ENCODE data around the gene UTF1. TPM values are rescaled to one million over a fixed set of nuclear protein-coding genes. Genes with fewer than 3 reads are reported as not detected.

Gene UTF1
- total RNA-seq, 2 experiments from 2014 or later: not detected

DNA sequence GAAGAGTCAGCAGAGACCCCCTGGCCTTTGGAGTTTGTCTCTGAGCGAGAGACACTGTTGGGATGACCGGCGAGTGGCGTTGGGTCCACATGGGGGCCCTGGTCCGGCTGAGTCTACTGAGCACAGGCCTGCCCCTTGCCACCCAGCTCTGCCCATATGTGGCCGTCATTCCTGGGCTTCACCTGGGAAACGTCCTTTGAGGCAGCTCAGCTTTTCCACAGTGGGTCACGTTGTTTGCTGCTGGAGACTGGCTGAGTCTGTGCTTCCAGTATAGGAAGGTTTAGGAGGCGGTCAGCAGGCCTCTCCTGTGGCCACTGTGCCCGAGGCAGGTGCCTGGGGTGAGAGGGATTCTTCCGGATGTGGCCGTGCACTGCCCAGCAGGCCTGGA, 29.6 kb downstream of the UTF1 start:
- ChIA-PET POLR2A (interaction anchor here (0.8 to 3.8 kb wide), 4 partner anchors 16 to 133 kb away, joined by 3 to 32 read pairs (median 6); partner anchors contain the start of gene ADAM8), CTCF (interaction anchor here (2.0 to 3.5 kb wide), 2 partner anchors 16 to 116 kb away, joined by 7 to 28 read pairs; partner anchors contain the start of gene ADAM8)
- H3K4me1 Mint-ChIP-seq (ENCODE audit: low read depth): peaks cover 59% of the 10 kb centered on the region
- peaks cover 2% of the 10 kb centered on the region for H3K27me3 Mint-ChIP-seq
- H3K4me3 Mint-ChIP-seq: peak overlapping the region; percentile 45
- peak overlapping the region; percentile 82 for H3K27ac Mint-ChIP-seq
- intact Hi-C loops (cut with micrococcal nuclease): no loop called here
- ATAC-seq: no peak
- DNase-seq: no peak
- TF ChIP-seq, protein P1, sequence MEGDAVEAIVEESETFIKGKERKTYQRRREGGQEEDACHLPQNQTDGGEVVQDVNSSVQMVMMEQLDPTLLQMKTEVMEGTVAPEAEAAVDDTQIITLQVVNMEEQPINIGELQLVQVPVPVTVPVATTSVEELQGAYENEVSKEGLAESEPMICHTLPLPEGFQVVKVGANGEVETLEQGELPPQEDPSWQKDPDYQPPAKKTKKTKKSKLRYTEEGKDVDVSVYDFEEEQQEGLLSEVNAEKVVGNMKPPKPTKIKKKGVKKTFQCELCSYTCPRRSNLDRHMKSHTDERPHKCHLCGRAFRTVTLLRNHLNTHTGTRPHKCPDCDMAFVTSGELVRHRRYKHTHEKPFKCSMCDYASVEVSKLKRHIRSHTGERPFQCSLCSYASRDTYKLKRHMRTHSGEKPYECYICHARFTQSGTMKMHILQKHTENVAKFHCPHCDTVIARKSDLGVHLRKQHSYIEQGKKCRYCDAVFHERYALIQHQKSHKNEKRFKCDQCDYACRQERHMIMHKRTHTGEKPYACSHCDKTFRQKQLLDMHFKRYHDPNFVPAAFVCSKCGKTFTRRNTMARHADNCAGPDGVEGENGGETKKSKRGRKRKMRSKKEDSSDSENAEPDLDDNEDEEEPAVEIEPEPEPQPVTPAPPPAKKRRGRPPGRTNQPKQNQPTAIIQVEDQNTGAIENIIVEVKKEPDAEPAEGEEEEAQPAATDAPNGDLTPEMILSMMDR (IDR thresholded peaks at IDR 0.05): no peak
- H3K9me3 Mint-ChIP-seq: no peaks in the 10 kb centered on the region
- peaks cover 9% of the 10 kb centered on the region for H3K36me3 Mint-ChIP-seq (ENCODE audit: low read depth)

DNA sequence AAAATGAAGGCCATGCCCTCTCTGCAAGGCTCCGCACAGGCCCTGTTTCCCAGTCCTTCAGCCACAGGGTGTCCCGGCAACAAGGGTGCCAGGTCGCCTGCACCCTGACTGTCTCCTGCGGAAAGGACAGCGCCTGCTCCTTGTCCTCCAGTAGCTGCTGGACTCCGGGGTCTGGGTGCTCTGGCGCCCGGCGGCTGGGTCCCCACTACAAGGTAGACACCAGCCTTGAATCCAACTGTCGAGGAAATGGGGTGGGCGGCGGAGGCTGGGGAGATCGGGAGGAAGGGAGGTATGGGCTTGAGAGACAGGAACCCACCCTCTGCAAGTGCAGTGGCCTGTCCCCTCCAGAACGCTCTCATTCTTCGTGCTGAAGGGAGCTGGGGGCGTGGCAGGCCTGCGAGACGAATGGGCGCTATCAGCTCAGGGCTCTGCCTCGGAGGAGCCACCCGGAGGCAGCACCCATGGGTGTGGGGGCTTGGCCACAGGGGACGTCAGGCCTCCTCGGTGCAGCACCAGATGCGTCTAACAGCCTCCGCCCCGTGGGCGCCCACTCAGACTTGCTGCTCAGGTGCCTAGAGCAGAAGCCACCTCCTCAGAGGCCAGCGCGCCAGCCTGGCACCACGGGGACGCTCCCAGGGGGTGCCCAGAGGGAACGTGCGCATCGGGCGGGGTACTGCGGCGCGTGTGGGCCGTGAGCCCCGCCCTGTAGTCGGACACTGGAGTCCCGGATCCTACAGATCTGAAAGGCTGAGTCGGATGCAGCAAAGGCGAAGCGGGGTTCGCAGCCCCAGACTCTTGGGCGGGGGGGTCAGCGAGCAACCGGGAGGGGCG, 31.1 kb downstream of the UTF1 start:
- H3K27ac Mint-ChIP-seq: peak overlapping the region; percentile 90
- ATAC-seq (peak; percentile 69), DNase-seq (peak; percentile 93)
- H3K36me3 Mint-ChIP-seq (ENCODE audit: low read depth): peaks cover 9% of the 10 kb centered on the region
- TF ChIP-seq, protein P1 (IDR thresholded peaks at IDR 0.05): peak; percentile 11
- H3K9me3 Mint-ChIP-seq: no peaks in the 10 kb centered on the region
- H3K4me3 Mint-ChIP-seq: peak overlapping the region; percentile 76
- CTCF ChIA-PET: interaction anchor here (0.6 to 1.1 kb wide), 3 partner anchors 15 to 118 kb away, joined by 3 to 4 read pairs (median 3); partner anchors contain the start of gene ADAM8
- intact Hi-C loops (cut with micrococcal nuclease): no loop called here
- peaks cover 66% of the 10 kb centered on the region for H3K4me1 Mint-ChIP-seq (ENCODE audit: low read depth)
- peaks cover 2% of the 10 kb centered on the region for H3K27me3 Mint-ChIP-seq
- POLR2A ChIA-PET: interaction anchor here (1.4 to 4.6 kb wide), 2 partner anchors 11 to 15 kb away, joined by 4 to 46 read pairs; partner anchors contain the start of gene ADAM8

DNA sequence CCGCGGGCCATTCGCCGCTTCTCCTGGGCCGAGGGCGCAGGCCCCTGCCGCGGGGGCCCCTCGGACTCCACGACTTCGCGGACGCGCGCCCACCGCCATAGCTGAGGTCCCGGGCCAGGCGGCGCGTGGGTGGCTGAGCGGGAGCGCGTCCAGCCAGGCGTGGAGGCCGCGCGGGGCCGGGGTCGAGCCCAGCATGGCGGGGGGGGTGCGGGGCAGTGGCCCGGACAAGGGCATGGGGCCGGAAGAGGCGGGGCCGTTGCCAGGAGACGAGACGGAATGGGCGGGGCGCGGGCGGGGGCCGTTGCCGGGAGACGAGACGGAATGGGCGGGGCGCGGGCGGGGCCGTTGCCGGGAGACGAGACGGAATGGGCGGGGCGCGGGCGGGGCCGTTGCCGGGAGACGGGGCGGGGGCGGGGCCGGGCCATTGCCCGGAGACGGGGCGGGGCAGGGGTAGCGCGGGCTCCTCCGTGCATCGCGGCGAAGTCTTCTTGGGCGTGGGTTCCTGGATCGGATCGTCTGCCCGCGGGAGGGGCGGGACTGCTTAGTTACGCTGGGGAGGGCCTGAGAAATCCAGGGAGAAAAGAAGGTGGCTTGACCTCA, 31.8 kb downstream of the UTF1 start:
- peaks cover 66% of the 10 kb centered on the region for H3K4me1 Mint-ChIP-seq (ENCODE audit: low read depth)
- POLR2A ChIA-PET: interaction anchor here (1.4 to 4.6 kb wide), 3 partner anchors 10 to 15 kb away, joined by 4 to 46 read pairs (median 12); partner anchors contain the start of gene ADAM8
- peaks cover 9% of the 10 kb centered on the region for H3K36me3 Mint-ChIP-seq (ENCODE audit: low read depth)
- H3K27me3 Mint-ChIP-seq: peaks cover 2% of the 10 kb centered on the region
- H3K4me3 Mint-ChIP-seq: peak overlapping the region; percentile 76
- TF ChIP-seq, protein P1 (IDR thresholded peaks at IDR 0.05): no peak
- intact Hi-C loops (cut with micrococcal nuclease): no loop called here
- no peaks in the 10 kb centered on the region for H3K9me3 Mint-ChIP-seq
- DNase-seq (peak; percentile 91), ATAC-seq (peak; percentile 41)
- no peak overlapping the region for H3K27ac Mint-ChIP-seq
- CTCF ChIA-PET: interaction anchor here (0.6 to 1.1 kb wide), 3 partner anchors 45 to 118 kb away, joined by 3 read pairs; no protein-coding TSS in a partner anchor

DNA sequence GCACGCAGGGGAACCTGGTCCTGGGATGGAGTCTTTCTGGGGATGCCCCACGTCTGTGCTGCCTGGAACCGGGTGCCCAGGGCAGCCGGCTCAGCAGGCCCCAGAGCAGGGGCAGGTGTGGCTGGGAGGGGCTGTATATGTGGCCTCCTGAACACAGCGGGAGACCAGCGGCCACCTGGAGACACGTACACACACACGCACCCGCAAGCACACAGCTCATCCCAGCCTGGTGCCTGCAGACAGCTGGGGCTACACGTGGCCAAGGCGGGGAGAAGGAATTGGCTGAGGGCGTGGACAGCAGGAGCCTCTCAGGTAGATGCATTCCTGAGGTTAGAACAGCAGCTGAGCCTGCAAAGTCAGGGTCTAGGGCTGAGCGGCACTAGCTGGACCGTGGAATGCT, 32.7 kb downstream of the UTF1 start:
- Mint-ChIP-seq H3K4me1 (ENCODE audit: low read depth) (peaks cover 58% of the 10 kb centered on the region), H3K27me3 (peaks cover 2% of the 10 kb centered on the region), H3K27ac (no peak overlapping the region), H3K4me3 (peak overlapping the region; percentile 46), H3K36me3 (ENCODE audit: low read depth) (peaks cover 9% of the 10 kb centered on the region), H3K9me3 (no peaks in the 10 kb centered on the region)
- TF ChIP-seq, protein P1 (IDR thresholded peaks at IDR 0.05): no peak
- ATAC-seq: no peak
- CTCF ChIA-PET: interaction anchor here (0.9 to 2.2 kb wide), 3 partner anchors 13 to 67 kb away, joined by 3 to 6 read pairs (median 3); partner anchors contain the start of gene ADAM8
- DNase-seq: no peak
- intact Hi-C loops (cut with micrococcal nuclease): no loop called here
- POLR2A ChIA-PET: interaction anchor here (1.7 to 4.6 kb wide), 2 partner anchors 9 to 14 kb away, joined by 12 to 46 read pairs; partner anchors contain the start of gene ADAM8

All from activated CD8-positive, alpha-beta T cell treated with anti-CD3 and anti-CD28 coated beads for 36 hours (primary cell).